Measurements from ENCODE around the gene KNL1.

GRCh38 chr15:40696228-40696627, 102.2 kb downstream of the KNL1 start:
- TF ChIP-seq POLR2AphosphoS5 (IDR thresholded peaks at IDR 0.05; ENCODE audit: insufficient read depth, low read depth, low read length): no peak
- no peak for TF ChIP-seq CTCF (IDR thresholded peaks at IDR 0.05; ENCODE audit: extremely low read depth in 1 of 2, insufficient read depth in 1 of 2, low read depth in 1 of 2, low read length in 2 of 2)
- no peak for TF ChIP-seq POLR2A (IDR thresholded peaks at IDR 0.05; ENCODE audit: low read depth, low read length)
- no peak for TF ChIP-seq MAX (IDR thresholded peaks at IDR 0.05; ENCODE audit: insufficient read depth, insufficient read length)
- TF ChIP-seq EZH2 (IDR thresholded peaks at IDR 0.05; ENCODE audit: borderline replicate concordance, low read depth, low read length, severe bottlenecking): no peak
- TF ChIP-seq MYC (IDR thresholded peaks at IDR 0.05; ENCODE audit: low read depth, low read length): no peak

Measured in endothelial cell of umbilical vein (primary cell).